Measurements from ENCODE around the gene MAGI2.

GRCh38 chr7:78226059-78226719 is 1227.3 kb downstream of the MAGI2 start:
- TF ChIP-seq CTCF (IDR thresholded peaks at IDR 0.05) (peak in 2 of 4 donors; percentile 16 to 47), POLR2A (IDR thresholded peaks at IDR 0.05) (no peak)
